ENCODE measurements around the gene MED27.
"Not testable (repeated sequence)": the region's sequence is repeated elsewhere in the genome, so short reads cannot be mapped to it uniquely, and the experiment has no call there.

MED27 gene

DNA sequence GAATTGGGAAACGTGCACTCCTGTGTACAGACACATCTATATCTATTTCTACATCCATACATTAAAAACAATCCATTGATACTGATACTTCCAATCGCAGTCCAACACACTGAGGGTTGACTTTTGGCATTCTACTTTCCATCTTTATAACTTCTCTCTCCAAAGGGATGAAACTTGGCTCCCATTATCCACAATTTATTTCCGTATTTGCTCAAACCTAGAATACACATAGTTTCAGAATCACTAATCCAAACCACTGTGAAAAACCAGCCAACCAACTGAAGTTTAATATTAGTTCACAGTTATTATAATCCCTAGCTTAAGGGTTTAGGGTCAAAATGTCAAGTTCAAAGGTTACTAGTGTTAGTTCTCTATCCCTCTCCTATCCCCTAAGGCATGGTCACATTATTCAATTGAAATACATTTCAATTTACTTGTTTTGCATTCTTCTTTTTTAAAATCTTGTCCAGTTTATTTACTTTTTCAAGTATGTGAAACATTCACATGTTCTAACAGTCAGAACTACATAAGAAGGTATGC is 156.5 kb downstream of the MED27 start:
- no peak for DNase-seq (ENCODE audit: low read depth)

DNA sequence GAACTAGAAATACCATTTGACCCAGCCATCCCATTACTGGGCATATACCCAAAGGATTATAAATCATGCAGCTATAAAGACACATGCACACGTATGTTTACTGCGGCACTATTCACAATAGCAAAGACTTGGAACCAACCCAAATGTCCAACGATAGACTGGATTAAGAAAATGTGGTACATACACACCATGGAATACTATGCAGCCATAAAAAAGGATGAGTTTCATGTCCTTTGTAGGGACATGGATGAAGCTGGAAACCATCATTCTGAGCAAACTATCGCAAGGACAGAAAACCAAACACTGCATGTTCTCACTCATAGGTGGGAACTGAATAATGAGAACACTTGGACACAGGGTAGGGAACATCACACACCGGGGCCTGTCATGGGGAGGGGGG is 158.0 kb downstream of the MED27 start:
- not testable (repeated sequence) for DNase-seq (ENCODE audit: low read depth)

DNA sequence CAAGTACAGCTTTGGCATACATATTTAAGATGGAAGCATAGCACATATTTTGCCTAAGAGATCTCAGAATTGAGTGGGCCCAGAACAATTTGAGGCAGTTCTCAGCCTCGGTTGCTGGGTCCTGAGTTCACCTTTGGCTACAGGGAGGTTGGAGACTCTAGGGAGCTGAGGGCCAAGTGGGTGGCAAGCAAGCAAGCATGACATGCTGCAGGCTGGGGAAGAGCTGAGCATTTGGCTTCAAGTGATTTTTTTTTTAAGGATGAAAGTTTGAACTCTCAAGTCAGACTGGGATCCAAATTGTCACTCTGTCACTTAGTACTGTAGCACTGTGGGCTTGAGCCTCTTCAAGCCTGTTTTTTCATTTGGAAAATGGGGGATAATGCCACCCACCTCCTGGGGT is 160.5 kb downstream of the MED27 start:
- DNase-seq (ENCODE audit: low read depth), result no peak

DNA sequence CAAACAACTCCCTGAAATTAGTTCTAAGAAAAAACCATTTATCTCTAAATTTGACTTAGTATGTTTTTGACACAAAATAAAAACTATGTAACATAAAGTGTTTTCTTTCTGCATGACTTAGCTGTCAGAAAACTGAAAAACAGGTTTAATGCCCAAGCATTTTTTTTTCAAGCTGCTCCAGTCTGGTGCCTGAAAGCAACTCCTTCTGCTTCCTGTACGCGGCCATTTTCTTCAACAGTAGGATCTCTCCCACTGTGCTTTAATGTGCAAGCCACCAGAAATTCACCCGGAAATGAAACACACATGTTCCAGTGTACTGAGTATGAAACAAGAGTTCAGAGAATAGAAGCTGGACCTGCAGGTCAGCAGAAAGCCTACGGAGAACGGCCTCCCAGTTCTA is 161.2 kb downstream of the MED27 start:
- DNase-seq (ENCODE audit: low read depth), result no peak

DNA sequence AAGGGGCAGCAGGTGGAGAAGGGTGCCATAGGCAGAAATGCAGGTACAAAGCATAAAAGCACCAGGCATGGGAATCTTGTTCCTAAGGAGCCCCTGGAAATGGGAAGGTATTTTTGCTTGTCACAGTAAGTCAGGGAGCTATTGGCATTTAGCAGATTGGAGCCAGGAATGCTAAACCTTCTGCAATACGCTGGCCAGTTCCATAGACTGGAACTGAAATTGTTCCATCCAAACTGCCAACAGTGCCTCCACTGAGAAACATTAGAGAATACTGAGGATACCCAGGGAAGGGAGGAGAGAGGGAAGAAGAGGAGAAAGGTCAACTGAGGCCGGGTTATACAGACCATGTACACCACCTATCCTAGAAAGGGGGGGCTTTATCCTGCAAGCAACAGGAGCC is 162.7 kb downstream of the MED27 start:
- DNase-seq (ENCODE audit: low read depth), result no peak

DNA sequence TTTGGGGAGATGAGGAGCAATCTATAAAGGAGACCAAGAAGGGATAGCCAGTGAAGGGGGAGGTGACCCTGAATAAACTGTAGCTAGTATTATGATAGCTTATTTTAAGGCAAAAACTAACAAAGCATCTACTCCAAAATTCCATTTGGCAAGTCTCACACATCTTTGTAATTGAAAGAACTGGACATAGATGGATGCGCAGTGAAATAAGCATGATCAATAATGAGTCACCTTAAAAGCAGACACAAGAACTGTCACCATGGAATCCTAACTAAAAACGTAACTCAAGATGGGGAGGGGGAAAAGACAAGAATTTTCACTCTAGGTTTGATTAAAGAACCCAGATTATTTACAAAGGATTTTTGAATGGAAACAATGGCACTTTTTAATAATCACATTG is 164.5 kb downstream of the MED27 start:
- DNase-seq (ENCODE audit: low read depth), result peak; percentile 36

DNA sequence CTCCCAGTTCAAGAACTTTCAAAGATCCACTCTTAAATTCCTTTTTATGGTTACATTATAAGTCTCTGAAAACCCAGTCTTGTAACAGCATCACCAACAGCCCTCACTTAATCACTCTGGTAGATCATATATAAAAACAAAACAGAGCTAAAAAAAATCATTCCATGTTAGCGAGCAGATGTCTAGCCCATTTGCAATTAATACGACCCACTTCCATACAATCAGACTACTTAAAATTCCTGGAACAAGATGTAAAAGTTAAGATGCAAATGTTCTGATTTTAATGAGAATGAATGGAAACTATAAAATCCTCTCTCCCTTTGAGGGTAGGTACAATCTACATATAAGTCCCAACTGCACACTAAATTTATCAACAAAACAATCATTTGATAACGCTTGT is 167.0 kb downstream of the MED27 start:
- no peak for DNase-seq (ENCODE audit: low read depth)

DNA sequence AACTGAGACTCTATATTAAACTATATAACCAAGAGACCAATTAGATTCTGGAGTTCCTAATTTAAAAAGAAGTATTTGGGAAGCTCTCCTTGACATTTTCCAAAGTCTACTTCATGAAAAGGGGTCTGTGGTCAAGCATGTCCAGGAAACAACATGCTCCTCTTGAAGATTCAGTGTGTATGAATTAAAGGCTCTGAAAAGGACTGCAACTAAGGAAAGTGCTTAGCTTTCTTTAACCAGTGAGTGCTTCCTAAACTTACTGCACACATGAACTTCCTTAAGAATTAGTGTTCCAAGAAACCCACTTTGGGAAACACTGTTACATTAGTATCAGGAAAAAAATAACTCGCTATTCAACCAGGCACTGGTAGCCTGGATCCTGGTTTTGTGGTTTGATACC is 167.6 kb downstream of the MED27 start:
- DNase-seq (ENCODE audit: low read depth), result no peak

DNA sequence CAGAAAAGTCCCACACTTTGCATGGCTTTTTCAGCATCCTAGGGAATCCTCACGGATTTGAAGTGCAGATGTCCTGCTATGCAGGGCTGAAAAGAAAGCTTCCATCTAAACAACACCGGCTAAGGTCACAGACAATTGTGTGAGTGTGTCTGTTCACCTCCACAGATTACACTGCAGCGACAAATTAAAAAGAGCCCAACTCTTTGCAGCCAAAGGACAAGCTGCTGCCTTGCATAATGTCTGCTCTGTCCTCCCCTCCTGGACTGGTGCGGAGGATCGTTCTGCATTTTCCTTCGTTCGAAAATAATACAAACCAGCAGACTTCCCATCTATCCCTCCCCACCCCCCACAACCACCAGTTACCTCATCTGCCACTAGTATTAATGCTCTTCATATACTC is 169.1 kb downstream of the MED27 start:
- no peak for DNase-seq (ENCODE audit: low read depth)

DNA sequence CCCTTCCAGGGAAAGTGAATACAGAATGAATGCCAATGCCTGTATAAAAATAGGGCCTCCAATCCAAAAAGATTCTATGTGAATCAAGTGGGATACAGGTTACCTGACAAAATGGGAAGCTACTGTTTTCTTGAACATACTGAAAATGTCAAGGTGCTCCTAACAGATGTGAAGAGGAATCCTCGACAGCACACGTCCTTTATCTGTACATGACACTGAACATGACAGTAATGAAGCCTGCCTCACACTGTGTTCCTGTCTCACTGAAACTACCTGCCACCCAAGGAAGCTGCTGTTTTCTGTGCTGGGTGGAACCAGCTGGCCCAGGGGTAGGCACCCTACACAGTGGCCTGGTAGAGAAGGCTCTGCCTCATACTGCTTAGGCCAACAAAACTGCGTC is 174.5 kb downstream of the MED27 start:
- no peak for DNase-seq (ENCODE audit: low read depth)

DNA sequence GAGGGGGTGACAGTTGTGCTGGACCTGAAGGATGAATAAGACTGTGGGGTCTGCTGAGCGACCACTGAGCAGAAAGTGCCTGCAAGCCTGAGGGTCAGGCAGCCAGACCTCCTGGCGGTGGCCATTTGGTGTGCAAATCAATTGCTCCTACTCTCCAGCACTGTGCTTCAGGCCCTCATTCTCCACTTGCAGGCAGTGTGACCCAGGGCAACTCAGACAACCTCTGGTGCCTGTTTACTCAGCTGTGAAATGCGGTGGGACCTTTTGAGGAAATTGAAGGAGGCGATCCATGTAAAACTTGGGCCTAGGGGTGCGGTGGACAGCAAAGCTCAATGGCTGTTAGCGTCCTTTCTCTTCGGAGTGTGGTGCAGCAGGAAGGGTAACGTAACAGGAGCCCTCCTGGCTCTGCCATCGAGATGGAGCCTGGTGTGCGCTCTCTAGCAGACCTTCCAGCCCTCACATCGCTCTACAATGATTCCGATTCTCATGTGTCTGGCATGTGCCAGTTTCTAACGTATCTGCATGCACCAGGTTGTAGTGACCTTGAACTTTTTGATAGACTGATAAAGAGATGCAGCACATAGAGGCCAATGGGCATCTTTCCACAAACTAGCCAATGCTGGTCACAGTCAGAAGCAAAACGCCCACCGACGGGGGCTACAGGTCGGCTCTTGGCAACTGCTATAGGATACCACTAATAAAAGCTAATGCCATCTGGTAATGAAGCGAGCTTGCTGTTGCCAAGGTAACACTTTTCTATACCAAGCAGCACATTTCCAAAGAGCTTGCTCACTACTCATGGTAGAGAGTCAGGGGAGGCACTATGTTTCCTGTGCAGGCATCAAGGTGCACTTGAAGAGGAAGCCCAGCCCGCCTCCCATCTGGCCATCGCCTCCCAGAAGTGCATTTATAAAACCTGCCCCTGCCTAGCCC is 180.1 kb downstream of the MED27 start:
- DNase-seq (ENCODE audit: low read depth), result no peak

DNA sequence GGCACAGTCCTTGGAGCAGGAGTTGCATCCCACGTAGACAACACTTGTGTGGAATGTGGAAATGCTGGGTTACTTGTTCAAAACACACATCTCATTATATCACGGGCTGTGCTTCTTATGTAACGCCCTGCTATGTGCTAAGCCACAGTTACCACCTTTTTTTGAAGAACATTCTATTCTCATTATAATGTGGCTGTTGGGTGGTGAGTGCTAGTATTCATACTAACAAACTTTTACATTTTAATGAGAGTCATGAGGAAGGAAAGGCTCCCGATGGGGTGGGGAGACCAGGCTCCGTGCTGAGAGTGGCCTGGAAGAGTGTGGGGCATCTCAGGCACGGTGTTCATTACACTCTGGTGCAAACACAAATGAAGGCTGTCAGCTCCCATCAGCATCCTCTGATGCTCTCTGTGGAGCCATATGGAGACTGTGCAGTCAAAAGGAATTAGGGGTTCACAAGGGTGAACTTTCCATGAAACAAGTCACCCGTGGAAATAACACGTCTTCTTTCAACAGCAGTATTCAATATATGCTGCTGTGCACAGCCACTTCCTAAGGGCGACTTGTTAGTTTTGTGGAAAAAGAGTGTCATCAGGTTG is 186.7 kb downstream of the MED27 start:
- no peak for DNase-seq (ENCODE audit: low read depth)

DNA sequence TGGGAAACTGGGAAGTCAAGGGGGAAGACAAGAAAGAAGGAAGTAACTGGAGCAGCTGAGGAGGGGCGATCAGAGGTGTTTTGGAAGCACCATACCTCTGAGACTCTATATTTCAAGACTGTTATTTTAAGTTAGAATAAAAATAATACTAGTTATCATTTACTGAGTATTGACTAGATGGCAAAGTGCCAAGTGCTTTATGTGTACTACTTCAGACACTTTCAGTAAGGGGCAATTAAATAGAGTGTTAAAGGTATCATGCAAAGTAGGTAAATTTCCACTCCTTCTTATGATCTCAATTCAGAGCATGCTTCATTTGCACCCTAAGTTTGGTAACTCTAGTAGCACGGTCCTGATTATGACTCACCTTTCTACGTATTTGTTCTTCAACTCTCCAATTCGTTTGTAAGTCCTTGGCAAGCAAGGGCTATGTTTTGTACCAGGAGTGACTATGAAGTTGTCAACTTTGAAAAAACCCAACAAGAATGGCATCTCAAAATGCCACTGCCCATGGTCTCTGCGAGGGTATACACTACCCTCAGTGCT is 187.4 kb downstream of the MED27 start:
- no peak for DNase-seq (ENCODE audit: low read depth)

DNA sequence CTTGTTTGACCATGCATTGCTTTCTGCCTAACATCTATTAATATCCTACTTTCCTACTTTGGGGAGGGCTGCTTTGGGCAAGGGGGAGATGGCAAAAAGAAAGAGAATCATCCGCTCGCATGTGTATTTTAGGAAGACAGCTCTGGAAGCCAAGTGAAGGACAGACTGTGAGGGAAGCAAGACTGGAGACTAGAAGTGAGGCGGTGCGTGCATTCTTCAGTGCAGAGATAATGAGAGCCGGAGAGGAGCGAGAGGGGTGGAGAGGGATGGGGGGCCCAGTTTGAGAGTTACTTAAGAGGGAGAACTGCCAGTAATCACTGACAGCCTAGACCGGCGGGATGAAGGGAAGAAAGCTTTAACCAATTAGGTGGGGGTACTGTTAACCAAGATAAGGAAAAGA is 188.1 kb downstream of the MED27 start:
- DNase-seq (ENCODE audit: low read depth), result no peak

DNA sequence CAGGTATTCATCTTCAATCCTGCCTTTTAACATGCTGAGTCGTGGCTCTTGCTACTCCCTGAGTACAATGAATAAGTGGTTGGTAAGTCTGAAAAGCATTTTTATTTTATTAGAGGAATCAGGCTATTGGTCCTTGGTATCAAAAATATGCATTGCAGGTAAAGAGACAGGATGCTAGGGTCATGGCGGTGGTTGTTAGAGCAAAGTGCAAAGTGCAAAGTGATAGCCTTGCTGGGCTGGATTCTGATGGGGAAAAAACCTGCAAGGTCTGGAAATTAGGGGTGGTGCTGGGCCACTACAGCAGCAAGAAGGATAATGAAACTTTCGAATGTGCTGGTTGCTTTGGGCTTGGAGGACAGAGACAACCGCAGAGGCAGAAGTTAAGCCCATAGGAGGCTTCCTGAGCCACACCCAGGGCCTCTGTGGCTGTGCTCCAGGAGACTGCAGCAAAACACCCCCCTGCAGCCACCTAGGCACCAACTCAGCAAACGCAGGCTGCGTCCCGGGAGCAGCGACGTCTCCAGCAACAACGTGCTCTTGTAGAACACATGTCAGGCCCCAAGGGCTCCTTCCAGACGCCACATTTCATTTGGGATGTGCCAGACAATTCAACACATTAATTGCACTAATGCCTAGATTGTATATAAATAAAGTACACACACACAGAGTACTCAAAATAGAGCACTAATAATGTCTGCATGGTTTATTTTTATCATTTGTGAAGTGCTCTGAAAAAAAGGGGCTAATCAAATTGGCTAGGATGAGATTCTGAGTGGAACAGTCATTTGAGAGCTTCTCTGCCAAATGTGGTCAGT is 190.0 kb downstream of the MED27 start:
- DNase-seq (ENCODE audit: low read depth), result no peak

DNA sequence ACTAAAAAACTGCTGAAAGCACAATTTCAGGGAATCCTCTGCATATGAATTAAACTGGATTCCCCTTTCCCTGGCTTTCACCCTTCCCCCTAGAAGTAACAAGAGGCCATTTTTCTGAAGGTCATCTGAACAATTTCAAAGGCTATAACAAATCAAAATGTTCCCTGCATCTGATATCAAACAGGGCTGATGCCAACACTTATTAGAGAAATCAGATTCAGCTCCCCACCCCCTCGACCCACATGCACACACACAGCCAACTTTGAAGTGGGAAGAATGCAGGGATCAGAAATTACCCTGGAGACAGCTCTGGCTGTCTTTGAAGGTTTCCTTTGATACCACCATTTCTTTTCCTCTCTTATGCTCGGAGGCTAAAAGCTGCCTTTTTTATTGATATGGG is 190.7 kb downstream of the MED27 start:
- DNase-seq (ENCODE audit: low read depth), result no peak

DNA sequence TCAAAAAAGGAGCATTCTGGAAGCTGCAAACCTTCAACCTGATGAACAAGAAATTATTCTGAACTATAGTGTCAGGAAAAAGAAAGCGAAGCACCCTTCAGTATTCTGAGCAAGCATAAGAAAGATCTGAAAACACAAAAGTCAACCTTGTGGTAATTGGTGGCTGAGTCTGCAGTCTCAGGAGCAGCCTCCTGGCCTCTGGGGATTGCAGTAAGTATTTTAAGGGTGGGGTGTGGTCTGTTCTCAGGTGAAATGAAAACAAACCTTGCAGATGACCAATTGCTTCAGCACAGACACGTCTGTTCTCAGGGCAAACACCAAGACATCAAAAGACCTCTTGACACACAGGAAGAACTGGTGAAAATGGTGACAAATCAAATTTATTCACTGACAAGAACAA is 192.0 kb downstream of the MED27 start:
- no peak for DNase-seq (ENCODE audit: low read depth)

DNA sequence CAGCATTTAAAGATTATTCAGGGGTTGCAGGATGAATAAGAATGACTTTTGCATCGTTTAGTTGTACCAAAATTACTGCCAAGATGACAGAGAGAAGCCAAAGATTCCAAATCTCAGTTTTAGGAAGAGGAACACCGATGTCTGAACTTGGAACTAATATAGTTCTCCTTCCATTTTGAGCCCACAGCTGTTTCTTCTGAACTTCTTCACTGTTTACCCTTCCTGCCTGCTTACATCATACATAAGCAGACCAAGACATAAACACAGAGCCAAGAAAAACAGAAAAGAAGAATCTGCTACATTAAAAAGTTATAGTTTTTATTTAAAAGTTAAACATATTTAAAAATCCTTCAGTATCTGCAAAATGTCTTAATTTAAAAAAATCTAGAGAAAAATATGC is 192.8 kb downstream of the MED27 start:
- no peak for DNase-seq (ENCODE audit: low read depth)

DNA sequence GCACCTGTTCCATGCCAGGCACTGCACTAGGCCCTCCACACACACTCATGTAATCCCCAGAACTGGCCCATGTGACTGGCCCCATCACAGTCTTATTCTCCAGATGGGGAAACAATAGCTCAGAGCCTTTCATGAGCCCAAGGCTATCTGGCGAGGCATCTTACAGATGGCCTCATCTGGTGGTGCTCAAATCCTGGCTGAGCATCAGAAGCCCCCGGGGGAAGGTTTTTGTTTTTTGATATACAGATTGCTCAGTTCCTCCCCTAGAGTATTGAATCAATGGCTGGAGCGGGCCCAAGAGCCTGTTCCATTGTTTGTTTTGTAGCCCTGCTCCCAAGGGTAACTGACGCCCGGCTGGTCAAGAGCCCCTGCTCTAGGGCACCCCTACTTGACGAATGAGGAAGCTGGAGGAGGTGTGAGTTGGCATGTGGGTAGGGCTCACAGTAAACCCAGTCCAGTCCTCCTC is 194.5 kb downstream of the MED27 start:
- DNase-seq (ENCODE audit: low read depth), result no peak

DNA sequence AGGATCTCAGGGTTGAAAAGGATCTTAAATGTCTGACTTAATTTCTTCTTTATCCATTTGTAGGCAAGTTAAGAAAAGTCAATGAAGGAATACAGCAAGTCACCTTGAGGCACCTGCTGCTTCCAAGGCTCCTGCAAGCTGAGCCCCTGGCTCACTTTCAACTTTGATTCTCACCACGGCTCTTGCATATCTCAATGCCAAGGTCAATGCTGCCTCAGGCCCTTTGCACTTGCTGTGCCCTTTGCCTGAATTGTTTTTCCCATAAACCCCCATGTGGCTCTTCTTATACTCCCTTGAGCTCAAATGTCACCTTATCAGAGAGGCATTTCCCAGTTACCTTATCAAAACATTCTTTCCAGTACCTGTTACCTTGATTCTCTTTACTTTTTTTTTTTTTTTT is 195.4 kb downstream of the MED27 start:
- DNase-seq (ENCODE audit: low read depth), result no peak

DNA sequence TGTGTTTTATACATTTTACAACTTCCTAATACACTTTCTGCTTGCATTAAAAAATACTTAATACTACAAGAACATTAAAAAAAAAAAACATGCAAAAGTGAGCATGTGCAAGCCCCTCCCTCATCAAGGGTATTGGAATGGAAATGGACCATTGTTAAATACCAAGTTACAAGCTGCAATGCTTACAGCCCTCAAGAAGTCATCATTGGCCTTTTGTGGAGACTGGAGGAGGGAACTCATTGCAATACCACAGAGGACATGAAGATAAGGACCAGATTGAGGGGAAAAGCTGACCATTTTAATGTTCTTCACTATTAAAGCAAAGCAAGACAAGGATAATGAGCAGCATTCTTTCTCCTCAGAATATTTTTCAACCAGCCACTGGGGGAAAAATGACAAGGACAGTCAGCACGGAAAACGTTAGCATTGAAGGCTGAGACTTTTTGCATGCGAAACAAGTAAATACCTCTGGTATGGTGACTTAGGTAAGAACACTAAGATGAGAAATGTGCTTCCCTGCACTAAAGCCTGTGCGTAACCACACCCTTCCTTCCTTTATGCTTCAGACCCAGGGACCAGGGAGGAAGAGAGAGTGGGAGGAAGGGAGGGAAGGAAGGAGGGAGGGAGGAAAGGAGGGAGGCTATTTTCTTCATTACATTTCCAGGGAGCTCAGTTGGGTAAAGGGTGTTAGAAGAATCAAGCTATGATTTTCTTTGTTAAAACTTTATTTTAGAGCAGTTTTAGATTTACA is 198.7 kb downstream of the MED27 start:
- no peak for DNase-seq (ENCODE audit: low read depth)

DNA sequence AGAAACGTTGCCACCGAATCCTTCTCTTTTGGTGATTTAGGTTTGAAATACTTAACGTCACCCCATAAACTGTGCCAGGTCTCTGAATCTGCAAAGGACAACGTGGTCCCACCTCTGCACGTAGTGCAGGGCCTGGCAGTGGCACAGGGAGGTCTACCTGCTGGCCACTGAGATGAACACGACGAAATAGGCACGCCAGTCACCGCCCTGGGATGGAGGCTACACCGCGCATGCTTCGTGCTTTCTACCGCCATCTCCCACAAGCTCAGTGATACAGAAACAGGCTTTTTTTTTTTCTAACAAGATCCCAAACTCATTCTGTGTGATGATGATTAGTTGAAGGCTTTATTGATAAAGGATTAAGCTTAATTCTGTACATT is 199.8 kb downstream of the MED27 start:
- no peak for DNase-seq (ENCODE audit: low read depth)
